Measurements from ENCODE around the gene RBPMS2. TPM values are rescaled to one million over a fixed set of nuclear protein-coding genes. Genes with fewer than 3 reads are reported as not detected.
"Not testable (repeated sequence)": the region's sequence is repeated elsewhere in the genome, so short reads cannot be mapped to it uniquely, and the experiment has no call there.

Gene RBPMS2
- total and polyA plus RNA-seq, 2 of the 4 experiments (the other 2 are of a cell fraction), result 2.8 TPM; not detected in 1

GRCh38 chr15:64741708-64742107 lies 33.7 kb downstream of the RBPMS2 start:
- H3K14ac ChIP-seq (replicated peaks; ENCODE audit: low read depth, low read length); H3K4me1 ChIP-seq (ENCODE audit: control insufficient read depth, insufficient read depth, low read length); dilution Hi-C loops (cut with HindIII; ENCODE audit: low sequenced_read_pairs, unreplicated experiment); H2BK15ac ChIP-seq (ENCODE audit: low read depth, low read length); H3K36me3 ChIP-seq (ENCODE audit: control insufficient read depth, insufficient read depth, low read length); H3K9me3 ChIP-seq (ENCODE audit: control insufficient read depth, insufficient read depth, low read length); H3K27me3 ChIP-seq (ENCODE audit: control insufficient read depth, insufficient read depth, low read length); H3K18ac ChIP-seq (ENCODE audit: low read depth, low read length); DNase-seq; H2BK20ac ChIP-seq (ENCODE audit: low read depth, low read length); ATAC-seq (ENCODE audit: low read depth); H2AK5ac ChIP-seq (ENCODE audit: low read depth, low read length); H2BK5ac ChIP-seq (ENCODE audit: low read depth, low read length, poor library complexity, severe bottlenecking); BruUV-seq (replicated peaks); H3K23ac ChIP-seq (ENCODE audit: low read depth, low read length); H3K79me1 ChIP-seq (ENCODE audit: low read depth in 1 of 2, low read length in 2 of 2); H3K4me3 ChIP-seq (ENCODE audit: insufficient read depth, low read depth, low read length); H4K20me1 ChIP-seq (ENCODE audit: insufficient read depth, low read length); H4K91ac ChIP-seq (ENCODE audit: insufficient read depth, low read depth, low read length); H4K8ac ChIP-seq (ENCODE audit: low read depth in 2 of 2, low read length in 2 of 2); H3K27ac ChIP-seq (ENCODE audit: insufficient read depth, low read length); H2BK120ac ChIP-seq (ENCODE audit: low read depth, low read length); CTCF ChIA-PET; H3K4me2 ChIP-seq (ENCODE audit: low read depth, low read length); H3K9ac ChIP-seq (ENCODE audit: low read depth, low read length); in situ Hi-C loops (cut with MboI; ENCODE audit: low sequenced_read_pairs); H3K9me1 ChIP-seq (ENCODE audit: insufficient read depth, low read length); H2AK9ac ChIP-seq (replicated peaks; ENCODE audit: low read depth, low read length, poor library complexity); H3K56ac ChIP-seq (ENCODE audit: extremely low read depth, insufficient read depth, low read length); H3K4ac ChIP-seq (ENCODE audit: low read depth, low read length); intact Hi-C loops (cut with micrococcal nuclease); H2AFZ ChIP-seq (replicated peaks; ENCODE audit: low read length, poor library complexity); H4K5ac ChIP-seq (ENCODE audit: low read depth, low read length): not testable (repeated sequence)
- POLR2A ChIA-PET (ENCODE audit: unreplicated experiment), result interaction anchor here (0.5 kb wide), 1 partner anchor 284 kb away, joined by 9 read pairs; no protein-coding TSS in a partner anchor
- 91% methylated on average over 6 of the region's 16 CpGs; no CpG with 5 or more reads in 1 of the 2 experiments for WGBS, 2 experiments (ENCODE audit: extremely low coverage in 2 of 2, insufficient read length in 1 of 2)

All from IMR-90 (cell line).